Right cardiac atrium (tissue), 5 donors: ENCODE measurements around the gene NCAM1. TPM values are rescaled to one million over a fixed set of nuclear protein-coding genes. Genes with fewer than 3 reads are reported as not detected.

Experiments
- ATAC-seq, 2 donors: fragments of 200-7000 bp; cut with Tn5 transposase; one replicate each; pipeline versions ENCODE4 v1.8.0 to v1.9.1; 2020; ENCODE audit warnings: moderate library complexity in 2 of 2, mild to moderate bottlenecking in 1 of 2
- DNase-seq, 3 donors: peaks; one replicate each; pipeline ENCODE4 v3.0.0-alpha.2; 2020
- H3K27ac ChIP-seq: one replicate; pipeline ENCODE4 v1.5.1; 2013; ENCODE audit warnings: mild to moderate bottlenecking, low read length, control low read depth, moderate library complexity
- H3K27me3 ChIP-seq: one replicate; pipeline ENCODE4 v1.6.1; 2013; ENCODE audit not compliant: control insufficient read depth, insufficient read depth
- H3K4me1 ChIP-seq: one replicate; pipeline ENCODE4 v1.6.1; 2013; ENCODE audit warnings: low read length; ENCODE audit not compliant: control insufficient read depth, insufficient read depth
- H3K4me3 ChIP-seq: one replicate; pipeline ENCODE4 v1.5.1; 2013; ENCODE audit warnings: low read length, control low read depth
- H3K9me3 ChIP-seq: one replicate; pipeline ENCODE4 v1.6.1; 2013; ENCODE audit warnings: low read length; ENCODE audit not compliant: control insufficient read depth
- WGBS: extraction: QIAGEN DNeasy Blood & Tissue Kit; methylation state at CpG from one replicate; pipeline ENCODE4 v1.1.7; 2013; 5-methylcytosine and 5-hydroxymethylcytosine counted together
- intact Hi-C, 4 donors: fragments of 100-400 bp; cut with DNase I; formaldehyde crosslinking; loops; one replicate each; pipeline versions ENCODE4 v1.11.0 to v1.14.0; 2022 to 2023
- polyA plus RNA-seq: library from polyadenylated mRNA; stranded (reverse); fragments of 200-250 nt; gene quantifications from one replicate; pipeline ENCODE4 v1.2.3, GENCODE V29; 2013
- total RNA-seq, 4 donors: library from RNA; stranded (reverse); fragmentation: NEBNext Ultra II Directional; extraction: Animal tissue kit (Norgen Biotek cat#: 25700); gene quantifications; one replicate each; pipeline ENCODE4 v1.2.1, GENCODE V29; 2021
- donor health status: healthy with polysubstance abuse.
- donor health status: DM: no; HTN: yes; CAD: no.
- donor health status: DM: no; HTN: no; CAD: no.
- donor health status: DM: no; HTN: yes; CAD: no; lungs with severe emphysema.
- donor health status: DM: yes; HTN: yes; CAD: no.

NCAM1 gene
- total and polyA plus RNA-seq, 5 donors = 87.9 to 303 (median 222) TPM

GRCh38 chr11:113112307-113112706 lies 151.1 kb downstream of the NCAM1 start:
- WGBS = 56% methylated on average over 3 of the region's 3 CpGs
- DNase-seq (no peak), ATAC-seq (no peak)
- Histone ChIP-seq H3K27ac (no peak overlapping the region), H3K4me1 (peaks cover 4% of the 10 kb centered on the region), H3K9me3 (no peaks in the 10 kb centered on the region), H3K27me3 (no peaks in the 10 kb centered on the region), H3K4me3 (no peak overlapping the region)
- intact Hi-C loops = loop anchor here in 3 of 4 donors (5.0 to 10.0 kb wide), 3 partner anchors 148 to 525 kb away; partner anchors contain the start of gene NCAM1 (in 3 of the 3)

DNA sequence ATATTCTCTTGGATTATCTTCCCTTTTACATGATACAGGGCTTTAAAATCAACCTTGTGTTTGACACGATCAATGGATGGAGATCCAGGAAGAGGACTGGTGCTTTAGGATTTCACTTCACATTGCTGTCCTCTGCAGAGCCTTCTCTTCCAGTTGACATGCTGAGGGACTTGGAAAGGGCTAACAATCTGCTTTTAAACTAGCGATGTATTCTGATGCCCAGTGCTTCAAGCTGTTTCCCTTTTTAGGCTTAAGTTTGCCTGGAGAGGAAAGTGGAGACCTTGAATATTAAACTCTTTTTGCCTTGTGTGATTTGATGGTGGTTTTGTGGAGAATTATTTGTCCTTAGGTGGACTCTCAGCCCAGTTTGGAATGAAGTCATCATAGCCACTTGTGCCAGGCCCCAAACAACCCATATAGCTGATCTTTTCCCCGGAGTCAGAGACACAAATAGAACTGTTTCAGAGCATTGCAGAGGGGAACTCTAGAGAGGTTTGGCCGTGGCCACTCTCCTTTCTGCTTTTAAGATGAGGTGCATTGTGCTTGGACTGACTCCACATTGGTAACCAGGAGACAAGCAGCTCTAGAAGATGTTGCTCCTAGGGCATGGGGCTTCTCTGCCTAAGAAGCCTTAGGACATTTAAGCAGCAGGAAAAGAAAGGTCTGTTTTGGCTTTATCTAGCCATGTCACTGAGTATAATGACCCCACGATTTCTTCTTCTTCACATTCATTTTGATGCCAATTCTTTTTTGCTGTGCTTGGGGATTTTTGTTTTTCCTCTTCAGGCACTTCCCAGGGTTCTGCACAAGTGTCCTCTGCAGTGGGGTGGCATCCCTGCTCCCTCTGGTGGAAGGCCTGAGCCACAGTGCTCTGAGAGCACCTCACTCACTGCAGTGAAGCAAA lies 152.8 kb downstream of the NCAM1 start:
- no peak overlapping the region for H3K4me3 ChIP-seq

DNA sequence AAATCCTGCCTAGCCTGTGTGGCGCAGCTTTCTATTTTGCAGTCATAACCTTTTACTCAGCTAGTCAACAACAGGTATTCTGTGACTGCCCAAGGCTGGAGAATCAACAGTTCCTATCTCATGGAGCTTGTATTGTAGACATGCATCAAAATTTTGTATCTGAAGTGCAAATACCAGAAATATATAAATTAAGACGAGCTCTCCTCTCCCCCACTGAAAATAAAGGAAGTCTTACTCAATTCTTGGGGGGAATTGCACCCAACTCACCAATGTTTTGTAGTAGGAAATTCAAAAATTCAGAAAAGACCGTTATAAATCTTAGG lies 153.4 kb downstream of the NCAM1 start:
- no peak for DNase-seq
- no peaks in the 10 kb centered on the region for H3K27me3 ChIP-seq
- no peaks in the 10 kb centered on the region for H3K9me3 ChIP-seq
- H3K4me1 ChIP-seq = peaks cover 4% of the 10 kb centered on the region
- H3K27ac ChIP-seq = peak overlapping the region; percentile 52
- intact Hi-C loops = loop anchor here in 3 of 4 donors (5.0 to 10.0 kb wide), 3 partner anchors 150 to 527 kb away; partner anchors contain the start of gene NCAM1 (in 3 of the 3)
- H3K4me3 ChIP-seq = no peak overlapping the region
- WGBS = 71% methylated on average over 3 of the region's 3 CpGs
- ATAC-seq = no peak

More for the DNA sequence above, 152.8 kb downstream of the NCAM1 start:
- Histone ChIP-seq H3K4me1 (peaks cover 4% of the 10 kb centered on the region), H3K27ac (peak overlapping the region; percentile 50), H3K9me3 (no peaks in the 10 kb centered on the region), H3K27me3 (no peaks in the 10 kb centered on the region)
- 40% methylated on average over 5 of the region's 5 CpGs for whole genome bisulfite sequencing
- intact Hi-C loops = loop anchor here in 3 of 4 donors (5.0 to 10.0 kb wide), 3 partner anchors 149 to 527 kb away; partner anchors contain the start of gene NCAM1 (in 3 of the 3)
- DNase-seq (peak; percentile 56 to 82 (median 81)), ATAC-seq (peak; percentile 90 to 96)

DNA sequence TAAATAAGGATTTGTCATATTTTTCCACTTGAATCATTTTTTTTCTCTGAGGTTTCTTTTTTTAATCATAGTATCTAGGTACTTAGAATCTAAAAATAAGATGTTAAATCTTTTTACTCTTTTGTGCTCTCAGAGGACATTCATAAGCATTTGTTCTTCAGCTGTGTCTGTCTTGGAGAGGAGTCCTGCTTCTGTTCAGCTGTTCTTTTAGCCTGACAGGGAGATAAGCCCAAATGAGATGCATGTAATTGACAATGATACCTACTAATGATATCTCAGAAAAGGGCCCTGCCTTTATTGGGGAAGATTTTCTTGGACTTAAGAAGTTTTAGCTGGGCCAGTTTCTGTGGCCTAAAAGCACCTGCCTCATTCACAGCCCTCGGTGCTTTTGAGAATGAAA lies 156.9 kb downstream of the NCAM1 start:
- Histone ChIP-seq H3K9me3 (no peaks in the 10 kb centered on the region), H3K27me3 (no peaks in the 10 kb centered on the region), H3K4me3 (no peak overlapping the region), H3K27ac (no peak overlapping the region), H3K4me1 (peaks cover 6% of the 10 kb centered on the region)
- 91% methylated on average over 1 of the region's 1 CpG for WGBS
- ATAC-seq (no peak), DNase-seq (no peak)
- intact Hi-C loops = loop anchor here in 2 of 4 donors (10.0 kb wide), 1 partner anchor 153 kb away; the partner anchor contains the start of gene NCAM1 (in 2 of the 2)

- H3K4me3 ChIP-seq = no peak overlapping the region
- no peaks in the 10 kb centered on the region for H3K9me3 ChIP-seq
- peaks cover 6% of the 10 kb centered on the region for H3K4me1 ChIP-seq
- no peaks in the 10 kb centered on the region for H3K27me3 ChIP-seq
- no peak for DNase-seq
- peak; percentile 74 to 86 for ATAC-seq
- H3K27ac ChIP-seq = peak overlapping the region; percentile 71
- WGBS = 28% methylated on average over 3 of the region's 3 CpGs
- intact Hi-C loops = loop anchor here in 2 of 4 donors (10.0 kb wide), 1 partner anchor 154 kb away; the partner anchor contains the start of gene NCAM1 (in 2 of the 2)
Measured at GRCh38 chr11:113119074-113119473, 157.9 kb downstream of the NCAM1 start.

DNA sequence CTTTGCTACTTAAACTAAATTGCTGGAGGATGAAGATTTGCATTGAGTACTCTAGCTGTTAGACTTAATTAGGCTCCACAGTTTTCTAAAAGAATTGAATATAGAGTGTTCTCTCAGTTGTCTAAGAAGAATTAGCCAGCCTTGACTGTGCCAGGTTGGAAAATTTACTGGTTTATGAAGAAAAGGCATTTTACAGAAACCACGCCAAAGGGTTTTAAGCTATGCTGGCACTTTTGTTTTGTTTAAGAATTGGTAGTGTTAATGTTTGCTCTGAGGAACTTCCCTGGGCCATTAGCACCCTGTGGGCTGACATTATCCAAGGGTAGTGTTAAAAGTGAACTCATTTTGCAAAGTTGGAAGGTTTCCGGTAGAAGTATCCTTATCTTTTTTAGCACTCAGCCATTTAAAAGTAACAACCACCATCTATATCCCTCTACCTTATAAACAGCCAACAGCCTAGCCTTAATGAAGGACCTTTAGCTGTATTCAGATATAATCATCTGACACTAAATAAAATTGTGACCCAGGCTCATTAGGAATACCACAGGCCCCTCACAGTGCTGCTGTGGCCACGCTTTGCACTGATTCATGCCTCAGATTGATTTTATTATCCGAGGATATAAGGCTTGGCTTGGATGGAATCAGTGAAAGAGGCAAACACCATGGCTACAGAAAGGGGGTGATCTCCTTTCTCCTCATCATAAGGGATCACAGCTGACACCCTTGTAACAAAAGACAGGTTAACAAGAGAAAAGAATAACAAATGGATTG lies 158.9 kb downstream of the NCAM1 start:
- intact Hi-C loops = loop anchor here in 2 of 4 donors (10.0 kb wide), 1 partner anchor 155 kb away; the partner anchor contains the start of gene NCAM1 (in 2 of the 2)
- Histone ChIP-seq H3K27ac (no peak overlapping the region), H3K9me3 (no peaks in the 10 kb centered on the region), H3K27me3 (no peaks in the 10 kb centered on the region), H3K4me3 (no peak overlapping the region), H3K4me1 (peaks cover 3% of the 10 kb centered on the region)
- WGBS = 69% methylated on average over 4 of the region's 4 CpGs
- no peak for DNase-seq
- ATAC-seq = no peak

DNA sequence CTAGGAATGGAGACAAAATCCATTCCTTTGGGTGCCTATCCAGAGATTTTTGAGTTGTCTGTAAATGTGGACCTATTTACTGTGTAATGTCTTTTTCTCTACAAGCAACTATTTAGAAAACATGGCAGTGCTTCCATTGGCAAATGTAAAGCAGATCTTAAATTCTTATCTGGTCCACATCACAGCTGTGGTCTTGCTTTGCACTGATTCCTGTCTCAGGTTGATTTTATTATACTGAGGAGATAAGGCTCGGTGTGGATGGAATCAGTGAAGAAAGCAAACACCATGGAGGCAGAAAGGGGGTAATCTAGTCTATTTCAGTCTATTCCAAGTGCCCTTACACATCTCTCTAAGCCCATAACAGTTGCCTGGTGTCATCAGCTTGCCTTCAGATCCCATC lies 160.5 kb downstream of the NCAM1 start:
- Histone ChIP-seq H3K4me1 (peaks cover 3% of the 10 kb centered on the region), H3K9me3 (no peaks in the 10 kb centered on the region), H3K27me3 (no peaks in the 10 kb centered on the region), H3K27ac (no peak overlapping the region), H3K4me3 (no peak overlapping the region)
- intact Hi-C loops = no loop called here
- DNase-seq (no peak), ATAC-seq (no peak)
- 44% methylated on average over 1 of the region's 1 CpG for WGBS

DNA sequence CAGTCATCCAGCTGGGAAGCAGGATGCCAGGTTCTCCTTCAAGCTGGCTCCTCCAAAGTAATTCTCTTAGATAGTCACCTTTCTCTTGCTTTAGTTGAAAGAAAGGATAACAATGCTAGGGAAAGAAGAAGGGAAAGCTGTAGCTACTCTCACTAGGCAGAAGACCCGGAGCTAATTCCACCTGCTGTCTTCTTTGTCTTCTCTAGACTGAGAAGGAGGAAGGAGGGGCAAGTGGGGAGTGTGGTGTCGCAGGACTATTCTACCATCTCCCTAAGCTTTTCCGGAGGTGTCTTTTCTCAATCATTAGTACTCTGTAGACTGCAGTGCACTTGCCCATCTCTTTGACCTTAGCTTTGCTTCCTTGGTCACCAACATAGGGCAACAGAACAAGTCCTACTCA lies 162.8 kb downstream of the NCAM1 start:
- intact Hi-C loops = no loop called here
- H3K9me3 ChIP-seq = no peaks in the 10 kb centered on the region
- no peaks in the 10 kb centered on the region for H3K27me3 ChIP-seq
- 89% methylated on average over 3 of the region's 3 CpGs for WGBS
- no peak overlapping the region for H3K4me3 ChIP-seq
- ATAC-seq (no peak), DNase-seq (no peak)
- H3K27ac ChIP-seq = no peak overlapping the region
- peaks cover 12% of the 10 kb centered on the region for H3K4me1 ChIP-seq

GRCh38 chr11:113124578-113124977 lies 163.4 kb downstream of the NCAM1 start:
- H3K4me1 ChIP-seq = peaks cover 11% of the 10 kb centered on the region
- ATAC-seq = no peak
- no peaks in the 10 kb centered on the region for H3K27me3 ChIP-seq
- H3K27ac ChIP-seq = no peak overlapping the region
- H3K4me3 ChIP-seq = no peak overlapping the region
- DNase-seq = no peak
- H3K9me3 ChIP-seq = no peaks in the 10 kb centered on the region
- WGBS = 85% methylated on average over 8 of the region's 8 CpGs
- intact Hi-C loops = no loop called here

DNA sequence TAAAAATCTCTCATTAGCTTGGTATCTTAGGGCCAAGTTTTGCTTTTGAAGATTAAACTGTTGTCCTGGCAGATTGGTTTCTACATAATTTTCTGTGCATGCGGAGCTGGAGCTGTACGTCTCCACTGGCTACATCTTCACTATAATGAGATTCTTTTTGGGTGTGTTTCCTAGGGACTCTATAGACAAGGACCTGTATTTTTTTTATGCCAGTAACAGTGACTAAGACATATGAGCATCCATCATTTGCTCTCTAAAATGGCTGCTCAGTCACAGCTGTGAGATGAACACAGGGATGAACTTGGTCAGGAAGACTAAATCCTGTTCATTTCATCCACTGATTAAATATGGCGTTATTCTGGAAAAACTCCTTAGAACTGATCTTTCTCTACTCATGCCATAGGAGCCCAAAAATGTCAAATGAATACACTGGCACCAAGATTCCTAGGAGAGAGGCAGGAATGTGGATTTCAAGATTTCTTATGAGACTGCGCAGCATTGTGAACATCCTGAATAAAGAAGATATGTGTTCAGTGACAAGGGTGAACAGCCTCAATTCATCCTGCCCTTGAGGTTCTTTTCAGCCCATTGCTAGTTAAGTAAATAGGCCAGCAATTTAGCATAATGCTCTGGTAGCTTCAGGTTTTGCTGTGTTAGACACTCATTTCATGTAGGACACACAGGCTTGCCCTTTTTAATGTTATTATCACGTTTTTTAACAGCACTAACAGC lies 168.2 kb downstream of the NCAM1 start:
- Histone ChIP-seq H3K9me3 (no peaks in the 10 kb centered on the region), H3K27ac (no peak overlapping the region), H3K27me3 (no peaks in the 10 kb centered on the region), H3K4me3 (no peak overlapping the region), H3K4me1 (peaks cover 9% of the 10 kb centered on the region)
- no peak for DNase-seq
- no peak for ATAC-seq
- WGBS = 86% methylated on average over 5 of the region's 5 CpGs
- intact Hi-C loops = no loop called here
